Ovary (tissue), 3 donors: Measurements from ENCODE around the gene CCL4.

Source experiments
- POLR2A ChIP-seq: fragments of 450-650 bp; IDR thresholded peaks from one replicate; pipeline ENCODE4 v1.6.1; 2017; ENCODE audit warnings: antibody characterized with exemption, mild to moderate bottlenecking, moderate library complexity
- TF ChIP-seq, protein P1 (sequence below), 3 donors: fragments of 450-650 bp in 2 of 3; fragments of 200-600 bp in 1 of 3; IDR thresholded peaks; one replicate each; pipeline versions ENCODE4 v1.5.1 to v1.8.0; 2016 to 2022; ENCODE audit warnings: antibody characterized with exemption in 3 of 3, mild to moderate bottlenecking in 1 of 3
- donor health status: DM: no; HTN: no; CAD: no.

DNA sequence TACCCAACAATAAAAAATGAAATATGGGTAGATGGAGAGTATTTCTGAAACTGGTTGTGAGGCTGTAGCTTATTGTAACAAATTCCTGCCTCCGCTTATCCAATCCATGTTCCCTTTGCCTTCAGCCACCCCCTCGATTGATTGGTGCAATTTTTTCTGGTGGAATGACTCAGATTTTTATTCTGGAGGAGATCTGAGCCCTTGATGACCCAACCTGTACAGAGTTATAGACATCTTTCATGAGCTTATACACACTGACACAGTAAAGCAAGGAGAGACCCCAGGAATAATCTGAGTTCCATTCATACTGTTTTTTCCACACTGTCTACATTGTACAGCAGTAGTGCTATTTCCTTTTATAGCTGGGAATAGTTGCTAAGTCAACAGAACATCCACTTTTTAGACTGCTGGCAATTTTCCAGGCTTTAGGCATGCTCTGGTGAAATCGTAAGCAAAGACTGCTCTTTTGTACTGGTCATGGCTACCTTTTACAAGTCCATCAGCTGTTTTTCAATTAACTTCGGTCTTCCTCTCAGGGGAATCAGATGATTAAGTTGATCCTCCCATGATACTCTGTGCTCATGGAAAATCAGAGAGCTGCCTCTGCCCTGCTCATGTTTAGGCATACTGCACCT is 30.1 kb downstream of the CCL4 start:
- TF ChIP-seq, protein P1, sequence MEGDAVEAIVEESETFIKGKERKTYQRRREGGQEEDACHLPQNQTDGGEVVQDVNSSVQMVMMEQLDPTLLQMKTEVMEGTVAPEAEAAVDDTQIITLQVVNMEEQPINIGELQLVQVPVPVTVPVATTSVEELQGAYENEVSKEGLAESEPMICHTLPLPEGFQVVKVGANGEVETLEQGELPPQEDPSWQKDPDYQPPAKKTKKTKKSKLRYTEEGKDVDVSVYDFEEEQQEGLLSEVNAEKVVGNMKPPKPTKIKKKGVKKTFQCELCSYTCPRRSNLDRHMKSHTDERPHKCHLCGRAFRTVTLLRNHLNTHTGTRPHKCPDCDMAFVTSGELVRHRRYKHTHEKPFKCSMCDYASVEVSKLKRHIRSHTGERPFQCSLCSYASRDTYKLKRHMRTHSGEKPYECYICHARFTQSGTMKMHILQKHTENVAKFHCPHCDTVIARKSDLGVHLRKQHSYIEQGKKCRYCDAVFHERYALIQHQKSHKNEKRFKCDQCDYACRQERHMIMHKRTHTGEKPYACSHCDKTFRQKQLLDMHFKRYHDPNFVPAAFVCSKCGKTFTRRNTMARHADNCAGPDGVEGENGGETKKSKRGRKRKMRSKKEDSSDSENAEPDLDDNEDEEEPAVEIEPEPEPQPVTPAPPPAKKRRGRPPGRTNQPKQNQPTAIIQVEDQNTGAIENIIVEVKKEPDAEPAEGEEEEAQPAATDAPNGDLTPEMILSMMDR (IDR thresholded peaks at IDR 0.05): no peak
- TF ChIP-seq POLR2A: no peak
